HCT116 (cell line): ENCODE results near the gene RAB3B. TPM values are rescaled to one million over a fixed set of nuclear protein-coding genes. Genes with fewer than 3 reads are reported as not detected.

ENCODE experiments used
- ATAC-seq: fragments of 200-7000 bp; cut with Tn5 transposase; 2 replicates; pipeline ENCODE4 v1.9.1; 2020; ENCODE audit warnings: mild to moderate bottlenecking, moderate library complexity
- BruUV-seq: library from RNA; stranded (reverse); fragments of 400-500 nt; replicated peaks from 2 replicates; lab custom pipeline; 2021; lab: Mats Ljungman, UMichigan
- CTCF ChIA-PET: fragments of 300-600 bp; sonication (Branson Sonifier 250); formaldehyde crosslinking; loops from one replicate; lab custom pipeline; 2021; ENCODE audit warnings: antibody characterized with exemption; lab: Charles Lee
- POLR2A ChIA-PET: fragments of 300-600, 350-600 bp; sonication (Branson Sonifier 250); formaldehyde crosslinking; loops from one replicate; lab custom pipeline; 2021; ENCODE audit warnings: antibody characterized with exemption; lab: Charles Lee
- RAD21 ChIA-PET, 2 experiments: fragments of 300-600 bp; sonication (Branson Sonifier 250); formaldehyde crosslinking; loops; one replicate each; lab custom pipeline; 2023; ENCODE audit warnings: low total read pairs in 2 of 2; ENCODE audit not compliant: uncharacterized antibody in 2 of 2, unreplicated experiment in 2 of 2, low non-redundant PET in 1 of 2; lab: Charles Lee
- DNase-seq: peaks from one replicate; pipeline ENCODE4 v3.0.0-alpha.2; 2010; ENCODE audit warnings: low read depth, low spot score
- H2AFZ ChIP-seq: fragments of 200-600 bp; shearing (Covaris generic), sonication (generic); 2 replicates; pipeline ENCODE4 v1.6.1; 2017; ENCODE audit warnings: low read depth, mixed run types, mixed read lengths, antibody characterized with exemption, low read length; ENCODE audit not compliant: poor library complexity, severe bottlenecking
- H3K27ac ChIP-seq: 2 replicates; pipeline ENCODE4 v1.5.1; 2012; ENCODE audit warnings: low read depth, low read length
- H3K27me3 ChIP-seq: fragments of 200-600 bp; sonication (generic); 2 replicates; pipeline ENCODE4 v1.6.1; 2016; ENCODE audit warnings: mixed run types, low read length, mixed read lengths; ENCODE audit not compliant: insufficient read depth
- H3K36me3 ChIP-seq, 2 experiments: fragments of 200-500 bp in 1 of 2; fragments of 200-600 bp in 1 of 2; sonication (Bioruptor generic) in 1 of 2; sonication (generic) in 1 of 2; 2 replicates each; pipeline versions ENCODE4 v1.5.1 to v1.6.1; 2014 to 2016; ENCODE audit warnings: low read length in 2 of 2, inconsistent platforms in 1 of 2, mixed read lengths in 1 of 2, mixed run types in 1 of 2; ENCODE audit not compliant: insufficient read depth in 2 of 2, control insufficient read depth in 1 of 2
- H3K4me1 ChIP-seq, 2 experiments: fragments of 200-600 bp in 1 of 2; sonication (generic) in 1 of 2; 2 replicates each; pipeline versions ENCODE4 v1.5.1 to v1.6.1; 2012 to 2017; ENCODE audit warnings: low read length in 2 of 2, inconsistent platforms in 1 of 2, mild to moderate bottlenecking in 1 of 2, mixed read lengths in 1 of 2, mixed run types in 1 of 2, moderate library complexity in 1 of 2; ENCODE audit not compliant: insufficient read depth in 2 of 2, control insufficient read depth in 1 of 2
- H3K4me2 ChIP-seq: fragments of 200-600 bp; sonication (generic); 2 replicates; pipeline ENCODE4 v1.6.1; 2017; ENCODE audit warnings: mixed run types, low read length, mixed read lengths
- H3K4me3 ChIP-seq, 2 experiments: fragments of 200-600 bp in 1 of 2; sonication (generic) in 1 of 2; replicated peaks in 1 of 2; 2 replicates each; pipeline ENCODE4 v1.5.1; 2011 to 2016; ENCODE audit warnings: low read length in 2 of 2, control low read depth in 1 of 2, low read depth in 1 of 2, mild to moderate bottlenecking in 1 of 2, mixed read lengths in 1 of 2, mixed run types in 1 of 2
- H3K79me2 ChIP-seq: fragments of 200-600 bp; sonication (generic); 2 replicates; pipeline ENCODE4 v1.6.1; 2017; ENCODE audit warnings: mild to moderate bottlenecking, mixed run types, low read length, moderate library complexity, mixed read lengths; ENCODE audit not compliant: insufficient read depth
- H3K9ac ChIP-seq: fragments of 200-600 bp; sonication (generic); 2 replicates; pipeline ENCODE4 v1.6.1; 2016; ENCODE audit warnings: low read length, mixed read lengths
- H3K9me2 ChIP-seq: fragments of 200-600 bp; sonication (generic), shearing (Covaris generic); 2 replicates; pipeline ENCODE4 v1.6.1; 2017; ENCODE audit warnings: mixed run types, mild to moderate bottlenecking, moderate library complexity; ENCODE audit not compliant: insufficient read depth
- H3K9me3 ChIP-seq, 2 experiments: fragments of 200-500 bp in 1 of 2; fragments of 200-600 bp in 1 of 2; sonication (Bioruptor generic) in 1 of 2; sonication (generic) in 1 of 2; 2 replicates each; pipeline ENCODE4 v1.6.1; 2014 to 2017; ENCODE audit warnings: low read length in 2 of 2, mixed read lengths in 2 of 2, inconsistent platforms in 1 of 2, low read depth in 1 of 2, mild to moderate bottlenecking in 1 of 2, mixed run types in 1 of 2, moderate library complexity in 1 of 2; ENCODE audit not compliant: control insufficient read depth in 1 of 2, insufficient read depth in 1 of 2
- H4K20me1 ChIP-seq: fragments of 200-600 bp; sonication (generic), shearing (Covaris generic); 2 replicates; pipeline ENCODE4 v1.6.1; 2017; ENCODE audit warnings: mixed run types, mild to moderate bottlenecking, moderate library complexity; ENCODE audit not compliant: insufficient read depth
- CEBPB ChIP-seq: IDR thresholded peaks from 2 replicates; pipeline ENCODE4 v1.6.1; 2012; ENCODE audit warnings: low read depth
- EGR1 ChIP-seq: IDR thresholded peaks from 2 replicates; pipeline ENCODE4 v1.6.1; 2012; ENCODE audit warnings: low read depth
- EZH2 ChIP-seq: fragments of 200-600 bp; sonication (generic); IDR thresholded peaks from 2 replicates; pipeline ENCODE4 v1.6.1; 2017; ENCODE audit warnings: antibody characterized with exemption, mixed run types
- EZH2phosphoT487 ChIP-seq: fragments of 200-600 bp; IDR thresholded peaks from 2 replicates; pipeline ENCODE4 v1.6.1; 2018; ENCODE audit warnings: antibody characterized with exemption, borderline replicate concordance
- JUND ChIP-seq: IDR thresholded peaks from 2 replicates; pipeline ENCODE4 v1.6.1; 2012
- RAD21 ChIP-seq: IDR thresholded peaks from 2 replicates; pipeline ENCODE4 v1.6.1; 2012; ENCODE audit warnings: low read depth, mild to moderate bottlenecking
- SIN3A ChIP-seq: IDR thresholded peaks from 2 replicates; pipeline ENCODE4 v1.6.1; 2012; ENCODE audit warnings: low read depth
- SRF ChIP-seq: IDR thresholded peaks from 2 replicates; pipeline ENCODE4 v1.6.1; 2012; ENCODE audit warnings: low read depth
- YY1 ChIP-seq: IDR thresholded peaks from 2 replicates; pipeline ENCODE4 v1.6.1; 2011; ENCODE audit warnings: low read length, low read depth, moderate library complexity, mild to moderate bottlenecking; ENCODE audit not compliant: insufficient replicate concordance; ENCODE audit errors: extremely low read depth
- ZFX ChIP-seq: fragments of 450-650 bp; IDR thresholded peaks from 2 replicates; pipeline ENCODE4 v1.6.1; 2017
- intact Hi-C: fragments of 100-400 bp; cut with micrococcal nuclease; formaldehyde crosslinking; loops from 2 replicates; pipeline ENCODE4 v1.10.0; 2022
- total RNA-seq: library from RNA; stranded (reverse); gene quantifications from one replicate; pipeline ENCODE4 v1.2.1, GENCODE V29; 2021; ENCODE audit not compliant: unreplicated experiment
- TF ChIP-seq, protein P1 (sequence below): IDR thresholded peaks from 2 replicates; pipeline ENCODE4 v1.6.1; 2011; ENCODE audit warnings: mild to moderate bottlenecking, low read length, moderate library complexity; ENCODE audit not compliant: insufficient replicate concordance; ENCODE audit errors: extremely low read depth
- TF ChIP-seq, protein P2 (sequence below): IDR thresholded peaks from 2 replicates; pipeline ENCODE4 v1.6.1; 2012
- TF ChIP-seq, protein P3 (sequence below), 3 experiments: fragments of 200-600 bp in 1 of 3; sonication (generic) in 1 of 3; IDR thresholded peaks in 2 of 3; conservative IDR thresholded peaks in 1 of 3; 2 replicates each; pipeline ENCODE4 v1.5.1; 2012 to 2017; ENCODE audit warnings: low read depth in 2 of 3, low read length in 2 of 3, antibody characterized with exemption in 1 of 3, borderline replicate concordance in 1 of 3, control low read depth in 1 of 3, mild to moderate bottlenecking in 1 of 3, mixed read lengths in 1 of 3, mixed run types in 1 of 3, moderate library complexity in 1 of 3; ENCODE audit not compliant: insufficient read depth in 1 of 3
- TF ChIP-seq, protein P4 (sequence below): IDR thresholded peaks from 2 replicates; pipeline ENCODE4 v1.6.1; 2012

The RAB3B gene
- total RNA-seq, 1 experiment from 2014 or later, result 15.1 TPM

DNA sequence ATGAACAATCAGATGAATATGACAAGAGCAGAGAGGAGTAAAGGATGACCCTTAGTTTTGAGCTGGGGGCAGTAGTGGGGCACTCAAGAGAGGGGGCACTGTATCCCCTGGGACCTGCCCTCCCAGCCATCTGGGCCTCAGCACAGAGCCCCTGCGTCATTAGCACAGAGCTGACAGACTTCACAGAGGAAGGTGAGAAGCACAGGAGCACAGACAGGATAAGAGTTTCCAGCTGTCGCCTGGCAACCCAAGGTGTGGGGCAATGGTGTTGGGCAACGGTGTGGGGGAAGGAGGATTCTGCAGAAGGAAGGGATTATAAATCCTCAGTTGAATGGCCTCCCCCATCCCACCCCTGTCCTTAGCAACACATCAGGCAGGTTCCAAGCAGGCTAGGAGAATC is 30.2 kb downstream of the RAB3B start:
- H3K79me2 ChIP-seq, result no peaks in the 10 kb centered on the region
- CTCF ChIA-PET, result no interaction called here
- no peak overlapping the region for H3K9ac ChIP-seq
- peaks cover 12 to 29% of the 10 kb centered on the region in 2 experiments for H3K4me1 ChIP-seq
- intact Hi-C loops, result no loop called here
- ATAC-seq, result no peak
- POLR2A ChIA-PET, result no interaction called here
- DNase-seq, result no peak
- H2AFZ ChIP-seq, result no peak overlapping the region
- RAD21 ChIA-PET, result no interaction called here
- H3K9me2 ChIP-seq, result no peaks in the 10 kb centered on the region
- TF ChIP-seq ZFX, result no peak
- TF ChIP-seq SRF, result no peak
- no peak for TF ChIP-seq JUND
- TF ChIP-seq, protein P1, sequence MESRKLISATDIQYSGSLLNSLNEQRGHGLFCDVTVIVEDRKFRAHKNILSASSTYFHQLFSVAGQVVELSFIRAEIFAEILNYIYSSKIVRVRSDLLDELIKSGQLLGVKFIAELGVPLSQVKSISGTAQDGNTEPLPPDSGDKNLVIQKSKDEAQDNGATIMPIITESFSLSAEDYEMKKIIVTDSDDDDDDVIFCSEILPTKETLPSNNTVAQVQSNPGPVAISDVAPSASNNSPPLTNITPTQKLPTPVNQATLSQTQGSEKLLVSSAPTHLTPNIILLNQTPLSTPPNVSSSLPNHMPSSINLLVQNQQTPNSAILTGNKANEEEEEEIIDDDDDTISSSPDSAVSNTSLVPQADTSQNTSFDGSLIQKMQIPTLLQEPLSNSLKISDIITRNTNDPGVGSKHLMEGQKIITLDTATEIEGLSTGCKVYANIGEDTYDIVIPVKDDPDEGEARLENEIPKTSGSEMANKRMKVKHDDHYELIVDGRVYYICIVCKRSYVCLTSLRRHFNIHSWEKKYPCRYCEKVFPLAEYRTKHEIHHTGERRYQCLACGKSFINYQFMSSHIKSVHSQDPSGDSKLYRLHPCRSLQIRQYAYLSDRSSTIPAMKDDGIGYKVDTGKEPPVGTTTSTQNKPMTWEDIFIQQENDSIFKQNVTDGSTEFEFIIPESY, result no peak
- TF ChIP-seq SIN3A, result no peak
- TF ChIP-seq, protein P2, sequence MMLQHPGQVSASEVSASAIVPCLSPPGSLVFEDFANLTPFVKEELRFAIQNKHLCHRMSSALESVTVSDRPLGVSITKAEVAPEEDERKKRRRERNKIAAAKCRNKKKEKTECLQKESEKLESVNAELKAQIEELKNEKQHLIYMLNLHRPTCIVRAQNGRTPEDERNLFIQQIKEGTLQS, result no peak
- no peak for TF ChIP-seq YY1
- no peak for TF ChIP-seq EZH2phosphoT487
- TF ChIP-seq, protein P3, sequence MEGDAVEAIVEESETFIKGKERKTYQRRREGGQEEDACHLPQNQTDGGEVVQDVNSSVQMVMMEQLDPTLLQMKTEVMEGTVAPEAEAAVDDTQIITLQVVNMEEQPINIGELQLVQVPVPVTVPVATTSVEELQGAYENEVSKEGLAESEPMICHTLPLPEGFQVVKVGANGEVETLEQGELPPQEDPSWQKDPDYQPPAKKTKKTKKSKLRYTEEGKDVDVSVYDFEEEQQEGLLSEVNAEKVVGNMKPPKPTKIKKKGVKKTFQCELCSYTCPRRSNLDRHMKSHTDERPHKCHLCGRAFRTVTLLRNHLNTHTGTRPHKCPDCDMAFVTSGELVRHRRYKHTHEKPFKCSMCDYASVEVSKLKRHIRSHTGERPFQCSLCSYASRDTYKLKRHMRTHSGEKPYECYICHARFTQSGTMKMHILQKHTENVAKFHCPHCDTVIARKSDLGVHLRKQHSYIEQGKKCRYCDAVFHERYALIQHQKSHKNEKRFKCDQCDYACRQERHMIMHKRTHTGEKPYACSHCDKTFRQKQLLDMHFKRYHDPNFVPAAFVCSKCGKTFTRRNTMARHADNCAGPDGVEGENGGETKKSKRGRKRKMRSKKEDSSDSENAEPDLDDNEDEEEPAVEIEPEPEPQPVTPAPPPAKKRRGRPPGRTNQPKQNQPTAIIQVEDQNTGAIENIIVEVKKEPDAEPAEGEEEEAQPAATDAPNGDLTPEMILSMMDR (IDR thresholded peaks at IDR 0.05 in 2 of 3, conservative IDR thresholded peaks at IDR 0.05 in 1 of 3; ENCODE audit: borderline replicate concordance in 1 of 3, insufficient read depth in 1 of 3, low read depth in 2 of 3, low read length in 2 of 3), result no peak
- TF ChIP-seq CEBPB, result no peak
- no peak for TF ChIP-seq RAD21
- no peak for TF ChIP-seq EZH2
- TF ChIP-seq, protein P4, sequence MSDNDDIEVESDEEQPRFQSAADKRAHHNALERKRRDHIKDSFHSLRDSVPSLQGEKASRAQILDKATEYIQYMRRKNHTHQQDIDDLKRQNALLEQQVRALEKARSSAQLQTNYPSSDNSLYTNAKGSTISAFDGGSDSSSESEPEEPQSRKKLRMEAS, result no peak
- no peak for TF ChIP-seq EGR1
- TF ChIP-seq, all 23 proteins: peak for 0
- Histone ChIP-seq H3K4me2 (no peak overlapping the region), H3K36me3 (no peaks in the 10 kb centered on the region; a peak in 1 of 4 replicates), H3K27ac (no peak overlapping the region), H4K20me1 (no peaks in the 10 kb centered on the region), H3K9me3 (no peaks in the 10 kb centered on the region), H3K27me3 (no peaks in the 10 kb centered on the region), H3K4me3 (no peak overlapping the region)
- no TSS peak for BruUV-seq
